Measurements from ENCODE around the gene C3orf62.

C3orf62 gene

GRCh38 chr3:49276475-49277382 is at the start of gene C3orf62:
Gene C3orf62, minus strand, starts transcription at chr3:49277232. Its CDS starts 360 bp downstream, at chr3:49276872.
- peak; percentile 39 for DNase-seq

GRCh38 chr3:49324768-49325167 is 47.7 kb upstream of the C3orf62 start:
- DNase-seq = no peak

- DNase-seq = no peak
Observed at GRCh38 chr3:49316696-49317457, 39.8 kb upstream of the C3orf62 start.

GRCh38 chr3:49313896-49314688 is 37.1 kb upstream of the C3orf62 start:
- no peak for DNase-seq

- no peak for DNase-seq
Observed at GRCh38 chr3:49311283-49311682, 34.3 kb upstream of the C3orf62 start.

GRCh38 chr3:49310677-49311076 is 33.6 kb upstream of the C3orf62 start:
- no peak for DNase-seq

GRCh38 chr3:49305608-49306007 is 28.6 kb upstream of the C3orf62 start:
- DNase-seq = no peak

- DNase-seq = no peak
Observed at GRCh38 chr3:49302613-49303012, 25.6 kb upstream of the C3orf62 start.

- no peak for DNase-seq
Observed at GRCh38 chr3:49300595-49300994, 23.6 kb upstream of the C3orf62 start.

- no peak for DNase-seq
Observed at GRCh38 chr3:49298511-49298910, 21.5 kb upstream of the C3orf62 start.

GRCh38 chr3:49296781-49297411 is 19.9 kb upstream of the C3orf62 start:
- DNase-seq = no peak

GRCh38 chr3:49295489-49296058 is 18.5 kb upstream of the C3orf62 start:
- no peak for DNase-seq

GRCh38 chr3:49294343-49294742 is 17.3 kb upstream of the C3orf62 start:
- no peak for DNase-seq

GRCh38 chr3:49283997-49284396 is 7.0 kb upstream of the C3orf62 start:
- DNase-seq = no peak

- DNase-seq = no peak
Observed at GRCh38 chr3:49279376-49279775, 2.3 kb upstream of the C3orf62 start.

- DNase-seq = no peak
Observed at GRCh38 chr3:49278548-49278947, 1.5 kb upstream of the C3orf62 start.

GRCh38 chr3:49277383-49277775 is 347 bp upstream of the C3orf62 start:
- DNase-seq = no peak

GRCh38 chr3:49273825-49274532 is 3.1 kb downstream of the C3orf62 start:
- no peak for DNase-seq

- DNase-seq = no peak
Observed at GRCh38 chr3:49271047-49271446, 6.0 kb downstream of the C3orf62 start.

- no peak for DNase-seq
Observed at GRCh38 chr3:49270156-49270500, 6.9 kb downstream of the C3orf62 start.

- DNase-seq = no peak
Observed at GRCh38 chr3:49269443-49270155, 7.4 kb downstream of the C3orf62 start.
